Retinal pigment epithelial cell (primary cell): Measurements from ENCODE around the gene WFDC12.

Experiments used
- DNase-seq: peaks from one replicate; pipeline ENCODE4 v3.0.0-alpha.2; 2010; ENCODE audit warnings: low read depth
- H3K4me3 ChIP-seq: 2 replicates; pipeline ENCODE4 v1.5.1; 2011; ENCODE audit warnings: mild to moderate bottlenecking, low read length, control low read depth, moderate library complexity
- CTCF ChIP-seq: conservative IDR thresholded peaks from 2 replicates; pipeline ENCODE4 v1.5.1; 2011; ENCODE audit warnings: low read depth, low read length, control low read depth, inconsistent platforms

The WFDC12 gene

GRCh38 chr20:45100563-45101245, 23.6 kb downstream of the WFDC12 start, which contains the start of gene KCNS1:
KCNS1 (minus strand) TSS chr20:45101127; CDS start chr20:45099236, 1,891 bp downstream.
- TF ChIP-seq CTCF = no peak
- no peak for DNase-seq
- peak within 1 kb of the TSS; percentile 24 for H3K4me3 ChIP-seq

DNA sequence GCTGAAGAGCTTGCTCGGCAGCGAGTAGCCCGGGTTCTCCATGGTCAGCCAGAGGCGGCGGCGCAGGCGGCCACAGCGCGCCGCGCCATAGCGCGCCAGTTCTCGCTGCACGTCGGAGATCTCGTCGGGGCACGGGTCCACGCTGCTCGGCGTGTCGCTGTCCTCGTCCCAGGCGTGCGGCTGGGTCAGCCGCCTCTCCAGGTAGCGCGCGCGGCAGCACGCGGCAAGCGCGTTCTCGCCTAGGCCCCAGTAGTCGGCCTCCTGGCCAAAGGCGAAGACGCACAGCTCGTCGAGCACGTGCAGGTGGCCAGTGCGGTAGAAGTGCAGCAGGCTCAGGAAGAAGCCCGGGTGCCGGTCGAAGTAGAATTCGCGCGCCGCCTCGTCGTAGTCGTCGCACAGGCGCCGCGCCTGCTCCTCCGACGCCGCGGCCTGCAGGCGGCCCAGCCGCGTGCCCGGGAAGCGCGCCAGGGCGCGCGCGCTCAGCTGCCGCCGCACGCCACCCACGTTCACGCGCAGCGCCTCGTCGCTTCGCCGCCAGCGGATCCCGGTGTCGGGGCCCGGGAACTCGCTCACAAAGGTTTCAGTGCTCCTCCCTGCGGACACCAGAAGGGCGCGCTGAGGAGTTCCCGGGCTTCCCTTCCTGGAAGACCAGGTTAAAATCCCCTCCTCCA, 26.0 kb downstream of the WFDC12 start:
- no peak for DNase-seq
- TF ChIP-seq CTCF = peak; percentile 49
- H3K4me3 ChIP-seq = peak overlapping the region; percentile 26

DNA sequence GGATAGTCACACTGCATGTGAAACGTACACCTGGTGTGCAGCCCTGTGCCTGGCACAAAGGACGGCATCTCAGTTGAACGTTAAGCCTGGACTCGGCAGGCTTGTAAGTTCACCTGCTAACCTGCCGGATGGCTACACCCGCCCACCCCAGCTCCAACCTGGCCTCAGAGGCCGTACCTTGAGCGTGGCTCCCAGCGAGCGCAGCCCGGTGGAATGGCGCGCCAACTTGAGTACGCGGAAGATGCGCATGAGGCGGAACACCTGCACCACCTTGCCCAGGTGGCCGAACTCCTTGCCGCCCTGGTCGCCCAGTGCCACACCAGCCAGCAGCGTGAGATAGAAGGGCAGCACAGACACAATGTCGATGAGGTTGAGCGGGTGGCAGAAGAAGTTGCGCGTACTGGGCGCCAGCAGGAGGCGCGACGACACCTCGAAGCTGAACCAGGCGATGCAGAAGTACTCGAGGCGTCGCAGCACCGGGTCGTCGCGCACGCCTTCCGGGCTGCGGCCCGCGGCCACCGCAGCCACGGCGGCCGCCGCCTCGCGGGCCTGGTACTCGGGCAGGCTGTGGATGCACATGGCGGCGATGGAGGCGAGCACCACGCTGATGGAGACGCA, 26.7 kb downstream of the WFDC12 start:
- no peak overlapping the region for H3K4me3 ChIP-seq
- peak; percentile 52 for TF ChIP-seq CTCF
- DNase-seq = no peak

- DNase-seq = no peak
Measured at GRCh38 chr20:45096781-45097180, 27.5 kb downstream of the WFDC12 start.

DNA sequence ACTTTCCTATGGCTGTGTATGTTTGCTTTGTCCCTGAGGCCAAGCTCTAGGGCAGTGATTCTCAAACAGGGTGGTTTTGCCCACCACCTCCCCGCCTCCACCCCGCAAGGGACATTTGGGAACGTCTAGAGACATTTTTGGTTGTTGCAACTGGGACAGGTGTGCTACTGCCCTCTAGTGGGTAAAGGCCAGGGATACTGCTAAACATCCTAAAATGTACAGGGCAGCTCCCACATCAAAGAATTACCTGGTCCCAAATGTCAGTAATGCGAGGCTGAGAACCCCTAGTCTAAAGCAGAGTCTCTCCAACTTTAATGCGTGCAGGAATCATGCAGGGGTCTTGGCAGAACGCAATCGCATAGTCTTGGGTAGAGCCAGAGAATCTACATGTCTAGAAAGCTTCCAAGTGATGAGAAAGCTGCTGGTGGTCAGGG, 28.4 kb downstream of the WFDC12 start:
- DNase-seq = no peak
- peak; percentile 84 for TF ChIP-seq CTCF

More at GRCh38 chr20:45096781-45097180, 27.5 kb downstream of the WFDC12 start:
- TF ChIP-seq CTCF = no peak
- H3K4me3 ChIP-seq = no peak overlapping the region

GRCh38 chr20:45094864-45095574, 29.2 kb downstream of the WFDC12 start:
- DNase-seq = no peak
- H3K4me3 ChIP-seq = no peak overlapping the region
- TF ChIP-seq CTCF = no peak

More for the DNA sequence above, 28.4 kb downstream of the WFDC12 start:
- no peak overlapping the region for H3K4me3 ChIP-seq
